H9 (cell line): ENCODE measurements around the gene EXOC3L1. TPM values are rescaled to one million over a fixed set of nuclear protein-coding genes. Genes with fewer than 3 reads are reported as not detected.

ENCODE experiments used
- DNase-seq: peaks from one replicate; pipeline ENCODE4 v3.0.0-alpha.2; 2017
- H2AFZ ChIP-seq: one replicate; pipeline ENCODE4 v1.6.1; 2013; ENCODE audit warnings: mild to moderate bottlenecking, low read length, control low read depth, moderate library complexity
- H2AK5ac ChIP-seq: 2 replicates; pipeline ENCODE4 v1.6.1; 2013; ENCODE audit warnings: low read length, control low read depth, mixed read lengths; ENCODE audit not compliant: insufficient read length
- H2BK120ac ChIP-seq: one replicate; pipeline ENCODE4 v1.6.1; 2013; ENCODE audit warnings: low read depth, mild to moderate bottlenecking, low read length, control low read depth, inconsistent platforms; ENCODE audit not compliant: poor library complexity, severe bottlenecking
- H2BK12ac ChIP-seq: 2 replicates; pipeline ENCODE4 v1.6.1; 2013; ENCODE audit warnings: low read length, control low read depth, mixed read lengths, low read depth; ENCODE audit not compliant: insufficient read length
- H2BK15ac ChIP-seq: 2 replicates; pipeline ENCODE4 v1.6.1; 2013; ENCODE audit warnings: low read depth, low read length, control low read depth
- H2BK20ac ChIP-seq: one replicate; pipeline ENCODE4 v1.6.1; 2013; ENCODE audit warnings: low read depth, mild to moderate bottlenecking, low read length, control low read depth, inconsistent platforms; ENCODE audit not compliant: poor library complexity, severe bottlenecking
- H2BK5ac ChIP-seq: 2 replicates; pipeline ENCODE4 v1.6.1; 2013; ENCODE audit warnings: low read length, control low read depth, mixed read lengths; ENCODE audit not compliant: insufficient read length
- H3K14ac ChIP-seq: 2 replicates; pipeline ENCODE4 v1.6.1; 2013; ENCODE audit warnings: low read length, control low read depth; ENCODE audit not compliant: insufficient read depth
- H3K18ac ChIP-seq: 2 replicates; pipeline ENCODE4 v1.6.1; 2013; ENCODE audit warnings: low read depth, mild to moderate bottlenecking, mixed read lengths, low read length, control low read depth; ENCODE audit not compliant: insufficient read length
- H3K23ac ChIP-seq: 2 replicates; pipeline ENCODE4 v1.6.1; 2013; ENCODE audit warnings: low read length, control low read depth, mixed read lengths, low read depth; ENCODE audit not compliant: insufficient read length
- H3K23me2 ChIP-seq: 2 replicates; pipeline ENCODE4 v1.6.1; 2013; ENCODE audit warnings: low read depth, mild to moderate bottlenecking, mixed read lengths, low read length, control low read depth; ENCODE audit not compliant: insufficient read length, poor library complexity, severe bottlenecking
- H3K27ac ChIP-seq: 2 replicates; pipeline ENCODE4 v1.5.1; 2013; ENCODE audit warnings: low read length, control low read depth, mixed read lengths, low read depth; ENCODE audit not compliant: insufficient read length
- H3K27me3 ChIP-seq: 2 replicates; pipeline ENCODE4 v1.6.1; 2013; ENCODE audit warnings: low read length, control low read depth, inconsistent platforms; ENCODE audit not compliant: insufficient read depth
- H3K4ac ChIP-seq: 2 replicates; pipeline ENCODE4 v1.6.1; 2013; ENCODE audit warnings: low read depth, mild to moderate bottlenecking, control low read depth, inconsistent platforms, low read length, moderate library complexity
- H3K4me1 ChIP-seq: 2 replicates; pipeline ENCODE4 v1.6.1; 2013; ENCODE audit warnings: low read length, control low read depth, inconsistent platforms; ENCODE audit not compliant: insufficient read depth
- H3K4me2 ChIP-seq: 2 replicates; pipeline ENCODE4 v1.6.1; 2013; ENCODE audit warnings: low read length, control low read depth, mixed read lengths; ENCODE audit not compliant: insufficient read length, insufficient read depth
- H3K56ac ChIP-seq: 2 replicates; pipeline ENCODE4 v1.6.1; 2013; ENCODE audit warnings: low read depth, mild to moderate bottlenecking, mixed read lengths, low read length, control low read depth; ENCODE audit not compliant: insufficient read length
- H3K79me1 ChIP-seq: 2 replicates; pipeline ENCODE4 v1.6.1; 2013; ENCODE audit warnings: low read depth, mild to moderate bottlenecking, moderate library complexity, low read length, control low read depth, inconsistent platforms; ENCODE audit not compliant: insufficient read depth, poor library complexity, severe bottlenecking
- H3K79me2 ChIP-seq: 2 replicates; pipeline ENCODE4 v1.6.1; 2013; ENCODE audit warnings: low read length, control low read depth, inconsistent platforms; ENCODE audit not compliant: insufficient read depth
- H3K9ac ChIP-seq: 2 replicates; pipeline ENCODE4 v1.6.1; 2013; ENCODE audit warnings: low read length, control low read depth, mixed read lengths; ENCODE audit not compliant: insufficient read length; ENCODE audit errors: extremely low read depth
- H3K9me3 ChIP-seq: one replicate; pipeline ENCODE4 v1.6.1; 2013; ENCODE audit warnings: low read depth, low read length, inconsistent platforms; ENCODE audit not compliant: control insufficient read depth
- H3T11ph ChIP-seq: one replicate; pipeline ENCODE4 v1.6.1; 2013; ENCODE audit warnings: mild to moderate bottlenecking, low read length, control low read depth, inconsistent platforms
- H4K20me1 ChIP-seq: one replicate; pipeline ENCODE4 v1.6.1; 2013; ENCODE audit not compliant: control insufficient read depth, insufficient read length, insufficient read depth
- H4K5ac ChIP-seq: 2 replicates; pipeline ENCODE4 v1.6.1; 2013; ENCODE audit warnings: low read depth, mild to moderate bottlenecking, mixed read lengths, low read length, control low read depth; ENCODE audit not compliant: insufficient read length
- H4K8ac ChIP-seq: replicated peaks from 2 replicates; pipeline ENCODE4 v1.6.1; 2013; ENCODE audit warnings: low read length, control low read depth, mixed read lengths, low read depth; ENCODE audit not compliant: insufficient read length
- H4K91ac ChIP-seq: 2 replicates; pipeline ENCODE4 v1.6.1; 2013; ENCODE audit warnings: low read depth, mild to moderate bottlenecking, moderate library complexity, mixed read lengths, low read length, control low read depth; ENCODE audit not compliant: insufficient read length
- H3K27ac Mint-ChIP-seq, 3 experiments: 2 replicates in 2 of 3; 3 replicates in 1 of 3; pipeline ENCODE4 v1.8.0; 2020 to 2021; ENCODE audit warnings: mixed read lengths in 3 of 3, mild to moderate bottlenecking in 1 of 3, moderate library complexity in 1 of 3
- H3K27me3 Mint-ChIP-seq: 2 replicates; pipeline ENCODE4 v1.8.0; 2021; ENCODE audit warnings: low read depth, mild to moderate bottlenecking, moderate library complexity, mixed read lengths
- H3K36me3 Mint-ChIP-seq, 3 experiments: 2 replicates in 2 of 3; 3 replicates in 1 of 3; pipeline ENCODE4 v1.8.0; 2020 to 2021; ENCODE audit warnings: low read depth in 3 of 3, mixed read lengths in 3 of 3; ENCODE audit not compliant: insufficient read depth in 1 of 3
- H3K4me1 Mint-ChIP-seq, 2 experiments: 2 replicates each; pipeline ENCODE4 v1.8.0; 2020; ENCODE audit warnings: mixed read lengths in 2 of 2
- H3K4me3 Mint-ChIP-seq, 2 experiments: 2 replicates in 1 of 2; 3 replicates in 1 of 2; pipeline ENCODE4 v1.8.0; 2020 to 2021; ENCODE audit warnings: mild to moderate bottlenecking in 2 of 2, mixed read lengths in 2 of 2, moderate library complexity in 1 of 2
- H3K9me3 Mint-ChIP-seq, 2 experiments: 2 replicates in 1 of 2; 3 replicates in 1 of 2; pipeline ENCODE4 v1.8.0; 2020; ENCODE audit warnings: mild to moderate bottlenecking in 2 of 2, mixed read lengths in 2 of 2, moderate library complexity in 1 of 2
- WGBS: extraction: QIAGEN DNeasy Blood & Tissue Kit; methylation state at CpG from one replicate; pipeline ENCODE4 v1.1.7; 2013; ENCODE audit warnings: missing lambda C conversion rate, low lambda C conversion rate, mixed read lengths; ENCODE audit not compliant: insufficient read length; ENCODE audit errors: extremely low coverage; 5-methylcytosine and 5-hydroxymethylcytosine counted together
- total RNA-seq: library from RNA; stranded (reverse); gene quantifications from 2 replicates; pipeline ENCODE4 v1.2.1, GENCODE V29; 2021
- TF ChIP-seq, protein P1 (sequence below): fragments of 200-600 bp; sonication (generic); conservative IDR thresholded peaks from 3 replicates; pipeline ENCODE4 v1.8.0; 2021; ENCODE audit warnings: antibody characterized with exemption, mild to moderate bottlenecking

Gene EXOC3L1
- total RNA-seq, 1 experiment from 2014 or later, result 3.3 TPM

DNA sequence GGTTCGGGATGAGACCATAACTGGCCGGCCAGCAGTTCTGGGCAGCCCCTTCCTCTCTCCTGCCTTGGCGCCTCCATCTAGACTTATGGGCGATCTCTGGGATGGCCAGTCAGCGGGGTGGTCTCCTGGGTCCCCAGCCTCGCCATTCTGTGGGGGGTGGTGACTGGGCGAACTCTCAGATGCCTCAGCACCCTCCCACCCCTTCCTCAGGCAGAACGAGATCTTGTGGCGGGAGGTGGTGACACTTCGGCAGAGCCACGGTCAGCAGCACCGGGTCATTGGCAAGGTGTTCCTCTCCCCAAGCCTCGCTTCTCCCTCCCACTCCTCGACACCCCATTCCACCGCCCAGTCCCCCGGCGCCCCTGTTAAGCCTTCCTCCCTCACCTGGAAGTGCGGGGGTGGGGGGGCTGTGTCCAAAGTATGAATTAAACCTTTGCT lies 23.8 kb downstream of the EXOC3L1 start:
- Histone ChIP-seq H2AFZ (no peak overlapping the region), H3K23ac (no peak overlapping the region), H2AK5ac (no peak overlapping the region), H3K56ac (no peak overlapping the region), H3K18ac (no peak overlapping the region), H2BK15ac (no peak overlapping the region), H3K27me3 (peaks cover 84% of the 10 kb centered on the region), H2BK20ac (no peak overlapping the region), H2BK120ac (no peak overlapping the region), H3K9me3 (no peaks in the 10 kb centered on the region), H3K27ac (no peak overlapping the region), H4K91ac (no peak overlapping the region), H3K14ac (no peak overlapping the region; the same call in 1 of the 2 replicates), H4K20me1 (no peaks in the 10 kb centered on the region), H4K8ac (no peak overlapping the region), H3K79me1 (no peaks in the 10 kb centered on the region), H3K4ac (no peak overlapping the region), H2BK5ac (no peak overlapping the region), H3T11ph (no peak overlapping the region), H3K23me2 (peaks cover 14% of the 10 kb centered on the region), H3K9ac (no peak overlapping the region), H3K4me1 (peaks cover 2% of the 10 kb centered on the region; the same call in 1 of the 2 replicates), H2BK12ac (no peak overlapping the region), H3K4me2 (peak overlapping the region; percentile 13), H4K5ac (no peak overlapping the region), H3K79me2 (no peaks in the 10 kb centered on the region)
- Mint-ChIP-seq H3K4me1 (peaks cover 18 to 56% of the 10 kb centered on the region in 2 experiments), H3K4me3 (peak overlapping the region in 1 of 2 experiments; percentile 66; a peak in 3 of 5 replicates), H3K27me3 (peaks cover 92% of the 10 kb centered on the region), H3K27ac (no peak overlapping the region), H3K36me3 (no peaks in the 10 kb centered on the region; a peak in 1 of 7 replicates), H3K9me3 (peaks cover 3 to 4% of the 10 kb centered on the region in 2 experiments; a peak in 3 of 5 replicates)
- DNase-seq, result no peak
- TF ChIP-seq, protein P1, sequence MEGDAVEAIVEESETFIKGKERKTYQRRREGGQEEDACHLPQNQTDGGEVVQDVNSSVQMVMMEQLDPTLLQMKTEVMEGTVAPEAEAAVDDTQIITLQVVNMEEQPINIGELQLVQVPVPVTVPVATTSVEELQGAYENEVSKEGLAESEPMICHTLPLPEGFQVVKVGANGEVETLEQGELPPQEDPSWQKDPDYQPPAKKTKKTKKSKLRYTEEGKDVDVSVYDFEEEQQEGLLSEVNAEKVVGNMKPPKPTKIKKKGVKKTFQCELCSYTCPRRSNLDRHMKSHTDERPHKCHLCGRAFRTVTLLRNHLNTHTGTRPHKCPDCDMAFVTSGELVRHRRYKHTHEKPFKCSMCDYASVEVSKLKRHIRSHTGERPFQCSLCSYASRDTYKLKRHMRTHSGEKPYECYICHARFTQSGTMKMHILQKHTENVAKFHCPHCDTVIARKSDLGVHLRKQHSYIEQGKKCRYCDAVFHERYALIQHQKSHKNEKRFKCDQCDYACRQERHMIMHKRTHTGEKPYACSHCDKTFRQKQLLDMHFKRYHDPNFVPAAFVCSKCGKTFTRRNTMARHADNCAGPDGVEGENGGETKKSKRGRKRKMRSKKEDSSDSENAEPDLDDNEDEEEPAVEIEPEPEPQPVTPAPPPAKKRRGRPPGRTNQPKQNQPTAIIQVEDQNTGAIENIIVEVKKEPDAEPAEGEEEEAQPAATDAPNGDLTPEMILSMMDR, result no peak
- WGBS, result no CpG with 5 or more reads among the region's 18 CpGs
